SJCRH30 (cell line): Measurements from ENCODE around the gene IFT122. TPM values are rescaled to one million over a fixed set of nuclear protein-coding genes. Genes with fewer than 3 reads are reported as not detected.
"Not testable (repeated sequence)": the region's sequence is repeated elsewhere in the genome, so short reads cannot be mapped to it uniquely, and the experiment has no call there.

ENCODE experiments used
- DNase-seq, 2 experiments: peaks; one replicate each; pipeline ENCODE4 v3.0.0-alpha.2; 2015 to 2020
- H3K27ac ChIP-seq: fragments of 250-450 bp; sonication (Bioruptor Pico); 2 replicates; pipeline ENCODE4 v1.5.1; 2020; ENCODE audit warnings: mild to moderate bottlenecking, moderate library complexity
- H3K27me3 ChIP-seq: fragments of 250-450 bp; sonication (Bioruptor Pico); 2 replicates; pipeline ENCODE4 v1.5.1; 2020; ENCODE audit warnings: mild to moderate bottlenecking, moderate library complexity
- H3K36me3 ChIP-seq: fragments of 250-450 bp; sonication (Bioruptor Pico); 2 replicates; pipeline ENCODE4 v1.5.1; 2020; ENCODE audit warnings: mild to moderate bottlenecking, moderate library complexity
- H3K4me1 ChIP-seq: fragments of 250-450 bp; sonication (Bioruptor Pico); 2 replicates; pipeline ENCODE4 v1.5.1; 2020; ENCODE audit warnings: mild to moderate bottlenecking, moderate library complexity
- H3K4me3 ChIP-seq: fragments of 250-450 bp; sonication (Bioruptor Pico); 2 replicates; pipeline ENCODE4 v1.5.1; 2020; ENCODE audit warnings: mild to moderate bottlenecking, moderate library complexity
- H3K9me3 ChIP-seq: fragments of 250-450 bp; sonication (Bioruptor Pico); replicated peaks from 2 replicates; pipeline ENCODE4 v1.5.1; 2020; ENCODE audit warnings: mild to moderate bottlenecking, moderate library complexity
- total RNA-seq: library from RNA; depleted of rRNA; stranded (reverse); fragments of >200 nt; shearing (Covaris generic); gene quantifications from 2 replicates; pipeline ENCODE4 v1.2.3, GENCODE V29; 2014

The IFT122 gene
- total RNA-seq, 1 experiment from 2014 or later, result 18.1 TPM

- Histone ChIP-seq H3K27ac (no peak within 1 kb of the TSS), H3K36me3 (no peaks in the 10 kb centered on the region), H3K4me1 (peaks cover 3% of the 10 kb centered on the region; the same call in 1 of the 2 replicates), H3K9me3 (no peaks in the 10 kb centered on the region), H3K4me3 (no peak within 1 kb of the TSS), H3K27me3 (peaks cover 5% of the 10 kb centered on the region; the same call in 1 of the 2 replicates)
- no peak for DNase-seq
Measured at GRCh38 chr3:129543156-129543790, 103.2 kb downstream of the IFT122 start, which contains the start of gene H1-8. H1-8 (plus strand) TSS chr3:129543175; CDS start chr3:129543219, 44 bp downstream.

DNA sequence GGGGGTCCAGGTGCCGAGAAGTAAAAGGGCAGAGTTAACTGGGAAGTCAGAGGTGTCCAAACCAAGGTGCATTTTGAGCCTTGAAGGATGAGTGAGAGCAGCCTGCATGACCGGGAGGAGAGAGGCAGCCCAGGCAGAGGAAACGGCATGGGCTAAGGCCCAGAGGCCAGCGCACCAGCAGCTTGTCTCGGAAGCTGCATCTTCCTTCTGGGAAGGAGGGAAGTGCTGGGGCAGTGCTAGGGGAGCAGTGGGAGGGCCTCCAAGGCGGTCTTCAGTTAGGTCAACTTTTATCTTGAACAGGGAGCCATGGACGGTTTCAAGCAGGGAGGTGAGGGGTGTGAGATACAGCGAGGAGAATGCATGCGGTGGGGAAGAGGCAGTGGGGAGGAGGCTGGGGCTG is 104.0 kb downstream of the IFT122 start:
- H3K27ac ChIP-seq, result no peak overlapping the region
- DNase-seq, result no peak
- H3K4me1 ChIP-seq, result peaks cover 2% of the 10 kb centered on the region; the same call in 1 of the 2 replicates
- H3K9me3 ChIP-seq, result no peaks in the 10 kb centered on the region
- H3K27me3 ChIP-seq, result peaks cover 5% of the 10 kb centered on the region; the same call in 1 of the 2 replicates
- H3K36me3 ChIP-seq, result no peaks in the 10 kb centered on the region
- no peak overlapping the region for H3K4me3 ChIP-seq

- H3K36me3 ChIP-seq, H3K9me3 ChIP-seq, H3K27me3 ChIP-seq, H3K27ac ChIP-seq, H3K4me3 ChIP-seq, H3K4me1 ChIP-seq, DNase-seq: not testable (repeated sequence)
Measured at GRCh38 chr3:129545951-129546350, 105.9 kb downstream of the IFT122 start.

GRCh38 chr3:129547241-129547640 is 107.2 kb downstream of the IFT122 start:
- Histone ChIP-seq H3K4me1 (no peaks in the 10 kb centered on the region; the same call in 1 of the 2 replicates), H3K9me3 (no peaks in the 10 kb centered on the region), H3K36me3 (no peaks in the 10 kb centered on the region), H3K27ac (no peak overlapping the region), H3K27me3 (peaks cover 5% of the 10 kb centered on the region; the same call in 1 of the 2 replicates), H3K4me3 (no peak overlapping the region)
- no peak for DNase-seq

- no peak overlapping the region for H3K27ac ChIP-seq
- no peaks in the 10 kb centered on the region for H3K36me3 ChIP-seq
- H3K4me1 ChIP-seq, result peaks cover 8% of the 10 kb centered on the region; the same call in 1 of the 2 replicates
- no peak for DNase-seq
- no peaks in the 10 kb centered on the region for H3K9me3 ChIP-seq
- no peak overlapping the region for H3K4me3 ChIP-seq
- H3K27me3 ChIP-seq, result peaks cover 5% of the 10 kb centered on the region; the same call in 1 of the 2 replicates
Measured at GRCh38 chr3:129548104-129548965, 108.3 kb downstream of the IFT122 start.

GRCh38 chr3:129549006-129549800 is 109.2 kb downstream of the IFT122 start:
- H3K4me3 ChIP-seq, result no peak overlapping the region
- H3K27ac ChIP-seq, result no peak overlapping the region
- H3K4me1 ChIP-seq, result peaks cover 16% of the 10 kb centered on the region
- no peaks in the 10 kb centered on the region for H3K9me3 ChIP-seq
- H3K27me3 ChIP-seq, result peaks cover 5% of the 10 kb centered on the region; the same call in 1 of the 2 replicates
- DNase-seq, result no peak
- H3K36me3 ChIP-seq, result no peaks in the 10 kb centered on the region

DNA sequence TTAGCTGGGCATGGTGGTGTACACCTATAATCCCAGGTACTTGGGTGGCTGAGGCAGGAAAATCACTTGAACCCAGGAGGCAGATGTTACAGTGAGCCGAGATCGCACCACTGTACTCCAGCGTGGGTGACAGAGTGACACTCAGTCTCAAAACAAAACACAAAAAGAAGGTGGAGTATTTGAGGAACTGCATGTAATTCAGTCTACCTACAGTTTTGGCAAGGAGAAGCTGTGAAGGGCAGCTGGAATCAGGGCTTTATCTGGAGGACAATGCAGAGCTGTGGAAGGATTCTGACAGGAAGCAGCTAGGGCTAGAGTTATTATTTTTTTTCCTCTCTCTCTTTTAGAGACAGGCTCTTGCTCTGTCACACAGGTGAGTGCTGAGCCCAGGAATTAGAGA is 109.8 kb downstream of the IFT122 start:
- H3K27me3 ChIP-seq, result peaks cover 5% of the 10 kb centered on the region; the same call in 1 of the 2 replicates
- no peaks in the 10 kb centered on the region for H3K9me3 ChIP-seq
- H3K27ac ChIP-seq, result no peak overlapping the region
- no peak for DNase-seq
- H3K36me3 ChIP-seq, result no peaks in the 10 kb centered on the region
- no peak overlapping the region for H3K4me3 ChIP-seq
- H3K4me1 ChIP-seq, result peaks cover 20% of the 10 kb centered on the region

DNA sequence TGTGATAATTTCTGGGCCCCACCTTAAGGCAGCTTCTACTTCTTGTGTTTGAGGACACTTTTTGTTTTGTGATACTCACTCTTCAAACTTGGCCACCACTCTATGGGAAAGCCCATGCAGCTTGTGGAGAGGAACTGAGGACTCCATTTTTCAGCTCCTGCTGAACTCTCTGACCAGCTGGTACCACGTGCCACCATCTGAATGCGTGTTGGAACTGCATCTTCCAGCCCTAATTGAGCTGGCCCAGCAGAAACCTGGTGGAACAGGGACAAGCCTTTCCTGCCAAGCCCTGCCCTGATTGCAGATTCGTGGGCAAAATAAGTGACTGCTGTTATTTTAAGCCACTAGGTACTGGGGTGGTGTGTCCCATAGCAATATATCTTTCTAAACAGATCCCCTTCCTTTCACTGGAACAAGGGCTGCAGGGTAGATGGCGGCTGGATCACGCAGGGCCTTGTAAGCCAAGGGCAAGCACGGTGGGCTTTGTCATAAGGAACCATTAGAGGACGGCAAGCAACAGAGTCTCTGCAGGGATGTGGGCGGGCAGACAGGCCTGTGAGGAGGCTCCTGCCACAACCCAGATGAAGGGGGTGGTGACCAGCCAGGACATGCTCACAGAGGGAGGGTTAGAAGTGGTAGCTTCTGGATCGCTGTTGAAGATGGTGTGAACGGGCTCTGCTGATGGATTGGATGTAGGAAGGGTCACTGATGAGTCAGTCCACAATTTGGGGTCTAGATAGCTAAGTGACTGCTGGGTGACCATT is 112.4 kb downstream of the IFT122 start:
- no peaks in the 10 kb centered on the region for H3K27me3 ChIP-seq
- peaks cover 5% of the 10 kb centered on the region for H3K36me3 ChIP-seq
- DNase-seq, result no peak
- H3K9me3 ChIP-seq, result no peaks in the 10 kb centered on the region
- H3K4me3 ChIP-seq, result no peak overlapping the region
- H3K27ac ChIP-seq, result no peak overlapping the region
- H3K4me1 ChIP-seq, result peaks cover 45% of the 10 kb centered on the region

- Histone ChIP-seq H3K27me3 (no peaks in the 10 kb centered on the region), H3K27ac (no peak overlapping the region), H3K36me3 (peaks cover 11% of the 10 kb centered on the region), H3K4me3 (no peak overlapping the region), H3K4me1 (peaks cover 52% of the 10 kb centered on the region), H3K9me3 (no peaks in the 10 kb centered on the region)
- DNase-seq, result no peak
Measured at GRCh38 chr3:129553171-129553570, 113.1 kb downstream of the IFT122 start.

DNA sequence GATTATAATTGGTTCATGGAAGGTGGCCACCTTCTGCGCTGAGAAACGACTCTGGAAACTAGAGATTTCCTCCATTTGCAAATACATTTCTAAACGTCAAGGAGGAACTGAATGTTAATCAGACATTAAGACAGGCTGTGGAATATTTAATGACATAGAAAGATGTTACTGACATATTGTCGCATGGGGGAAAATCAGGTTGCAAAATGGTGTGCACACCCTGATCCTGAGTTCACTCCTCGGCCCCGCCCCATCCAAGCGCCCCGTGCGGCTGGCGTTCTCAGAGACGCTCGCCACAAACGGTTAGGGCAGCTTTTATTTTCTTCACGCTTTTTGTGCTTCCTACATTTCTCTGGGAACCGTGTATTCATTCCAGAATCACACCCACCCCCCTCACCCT is 113.7 kb downstream of the IFT122 start:
- Histone ChIP-seq H3K36me3 (peaks cover 15% of the 10 kb centered on the region), H3K27ac (no peak overlapping the region; the same call in 1 of the 2 replicates), H3K4me1 (peaks cover 58% of the 10 kb centered on the region), H3K9me3 (no peaks in the 10 kb centered on the region), H3K27me3 (no peaks in the 10 kb centered on the region), H3K4me3 (no peak overlapping the region)
- no peak for DNase-seq

DNA sequence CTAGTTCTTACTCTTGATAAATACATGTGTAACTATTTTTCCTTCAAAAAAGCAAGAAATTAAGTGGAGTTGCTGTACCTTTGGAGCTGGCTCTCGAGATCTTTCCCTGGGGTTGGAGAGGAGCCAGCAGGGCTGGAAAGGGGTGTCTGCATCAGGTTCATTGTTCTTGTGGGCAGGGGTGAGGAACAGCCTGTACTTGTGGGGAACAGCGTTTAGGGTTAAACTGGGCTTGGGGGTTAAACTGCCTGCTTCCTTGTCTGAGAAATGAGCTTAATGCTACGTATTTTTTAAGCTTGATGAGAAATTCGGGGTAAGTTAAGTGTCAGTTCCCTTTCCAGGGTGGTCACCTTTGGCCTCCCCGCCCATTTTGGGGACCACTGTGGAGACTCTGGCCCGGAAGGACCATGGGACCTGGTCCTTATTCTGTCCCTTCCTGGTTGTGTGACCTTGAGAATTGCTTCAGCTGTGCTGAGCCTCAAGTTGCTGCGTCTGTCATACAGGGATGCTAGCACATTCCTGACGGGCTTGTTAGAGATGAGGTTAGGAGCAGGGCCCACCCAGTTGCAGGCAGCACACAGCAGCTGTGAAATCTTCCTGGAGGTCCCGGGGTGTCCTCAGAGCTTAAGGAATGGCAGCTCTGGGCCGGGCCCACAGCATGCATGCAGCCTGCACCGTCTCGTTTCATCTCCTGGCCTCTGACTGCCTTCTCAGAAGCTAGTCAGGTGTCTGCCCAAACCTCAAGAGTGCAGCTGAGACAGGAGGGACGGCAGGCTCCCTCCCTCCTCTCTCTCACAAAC is 114.5 kb downstream of the IFT122 start:
- Histone ChIP-seq H3K4me1 (peaks cover 66% of the 10 kb centered on the region), H3K4me3 (no peak overlapping the region), H3K36me3 (peaks cover 17% of the 10 kb centered on the region), H3K27me3 (no peaks in the 10 kb centered on the region), H3K27ac (peak overlapping the region; percentile 72), H3K9me3 (no peaks in the 10 kb centered on the region)
- peak; percentile 89 to 91 for DNase-seq

DNA sequence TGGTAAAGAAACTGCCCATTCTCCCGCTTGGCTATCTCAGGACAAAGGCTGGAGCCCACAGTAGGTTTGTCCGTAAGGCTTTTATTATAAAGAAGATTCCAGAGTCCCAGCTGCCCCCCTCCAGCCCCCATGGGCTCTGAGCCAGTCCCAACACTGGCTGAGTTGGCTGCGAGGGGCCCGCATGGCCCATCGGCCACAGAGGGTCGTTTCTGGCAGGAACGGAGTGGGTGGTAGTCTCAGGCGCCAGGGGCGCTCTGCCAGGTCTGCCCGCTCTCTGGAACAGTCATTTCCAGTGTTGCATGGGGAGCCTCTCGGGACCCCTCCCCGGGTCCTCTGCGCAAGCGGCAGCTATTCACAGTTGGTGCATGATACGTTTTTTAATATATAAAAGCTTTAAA is 115.1 kb downstream of the IFT122 start:
- DNase-seq, result no peak
- Histone ChIP-seq H3K9me3 (no peaks in the 10 kb centered on the region), H3K4me1 (peaks cover 72% of the 10 kb centered on the region), H3K4me3 (no peak overlapping the region), H3K27ac (peak overlapping the region; percentile 72), H3K36me3 (peaks cover 19% of the 10 kb centered on the region), H3K27me3 (no peaks in the 10 kb centered on the region)

DNA sequence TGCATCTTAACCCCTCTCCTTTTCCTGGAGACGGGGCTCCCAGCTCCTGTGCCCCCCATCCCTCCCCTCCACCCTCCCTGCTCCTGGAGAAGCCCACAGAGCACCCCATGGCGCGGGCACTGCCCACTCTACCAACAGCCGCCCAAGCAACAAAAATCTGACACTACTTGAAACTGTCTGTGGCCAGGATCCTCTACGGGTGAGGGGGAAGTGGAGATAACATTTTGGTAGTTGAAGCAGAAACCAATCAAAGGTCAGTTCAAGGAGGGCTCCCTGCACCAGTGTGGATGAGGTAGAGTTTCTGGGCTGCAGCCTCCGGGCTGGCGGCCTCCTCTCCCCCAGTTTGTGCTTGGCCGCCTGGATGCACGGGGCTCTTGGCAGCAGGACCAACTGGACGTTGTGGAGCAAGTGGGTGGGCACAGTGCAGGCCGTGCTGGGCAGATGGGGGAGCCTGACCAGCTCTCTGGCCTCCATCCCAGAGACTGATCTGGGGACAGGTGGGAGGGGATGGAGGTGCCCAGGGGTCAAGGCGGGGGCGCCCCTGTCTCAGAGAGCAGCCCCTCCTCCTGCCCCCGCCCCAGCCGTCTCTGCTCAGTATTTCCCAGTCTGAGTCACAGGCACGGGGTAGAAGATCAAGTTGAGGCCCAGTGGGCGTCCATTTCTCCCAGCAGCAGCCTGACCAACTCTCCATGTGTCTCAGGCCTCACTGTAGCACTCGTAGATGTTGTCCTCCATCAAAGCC is 115.8 kb downstream of the IFT122 start:
- no peaks in the 10 kb centered on the region for H3K9me3 ChIP-seq
- DNase-seq, result no peak
- no peak overlapping the region for H3K4me3 ChIP-seq
- H3K27me3 ChIP-seq, result no peaks in the 10 kb centered on the region
- H3K4me1 ChIP-seq, result peaks cover 72% of the 10 kb centered on the region
- H3K36me3 ChIP-seq, result peaks cover 19% of the 10 kb centered on the region
- H3K27ac ChIP-seq, result no peak overlapping the region; the same call in 1 of the 2 replicates
